ENCODE measurements around the gene WAPL. TPM values are rescaled to one million over a fixed set of nuclear protein-coding genes. Genes with fewer than 3 reads are reported as not detected.

WAPL gene
- total RNA-seq, 2 donors from 2014 or later = 19.5 to 20.2 TPM

- Histone ChIP-seq H3K4me3 (no peak overlapping the region), H3K27me3 (no peaks in the 10 kb centered on the region), H3K4me1 (no peaks in the 10 kb centered on the region), H3K9me3 (no peaks in the 10 kb centered on the region), H3K27ac (no peak overlapping the region), H3K36me3 (peaks cover 30% of the 10 kb centered on the region)
- no peak for DNase-seq (ENCODE audit: low spot score)
- TF ChIP-seq CTCF (IDR thresholded peaks at IDR 0.05) = no peak
Observed at GRCh38 chr10:86434656-86435055, 86.9 kb downstream of the WAPL start.

- TF ChIP-seq CTCF (IDR thresholded peaks at IDR 0.05) = no peak
- Histone ChIP-seq H3K27me3 (no peaks in the 10 kb centered on the region), H3K36me3 (no peaks in the 10 kb centered on the region), H3K9me3 (no peaks in the 10 kb centered on the region), H3K4me3 (no peak overlapping the region), H3K27ac (no peak overlapping the region), H3K4me1 (no peaks in the 10 kb centered on the region)
- DNase-seq (ENCODE audit: low spot score) = no peak
Observed at GRCh38 chr10:86423739-86424138, 97.9 kb downstream of the WAPL start.

GRCh38 chr10:86419101-86419500 lies 102.5 kb downstream of the WAPL start:
- Histone ChIP-seq H3K9me3 (no peaks in the 10 kb centered on the region), H3K4me1 (no peaks in the 10 kb centered on the region), H3K4me3 (no peak overlapping the region)

GRCh38 chr10:86415583-86415982 lies 106.0 kb downstream of the WAPL start:
- Histone ChIP-seq H3K27ac (no peak overlapping the region), H3K27me3 (no peaks in the 10 kb centered on the region), H3K4me3 (no peak overlapping the region), H3K9me3 (peaks cover 0 to 3% of the 10 kb centered on the region in 2 donors), H3K36me3 (no peaks in the 10 kb centered on the region), H3K4me1 (peaks cover 0 to 13% of the 10 kb centered on the region in 2 donors)
- no peak for TF ChIP-seq CTCF (IDR thresholded peaks at IDR 0.05)
- no peak for DNase-seq (ENCODE audit: low spot score)

More at GRCh38 chr10:86419101-86419500, 102.5 kb downstream of the WAPL start:
- no peaks in the 10 kb centered on the region for H3K36me3 ChIP-seq
- no peak overlapping the region for H3K27ac ChIP-seq
- TF ChIP-seq CTCF (IDR thresholded peaks at IDR 0.05) = no peak
- no peak for DNase-seq (ENCODE audit: low spot score)
- no peaks in the 10 kb centered on the region for H3K27me3 ChIP-seq

GRCh38 chr10:86415116-86415515 lies 106.5 kb downstream of the WAPL start:
- Histone ChIP-seq H3K36me3 (no peaks in the 10 kb centered on the region), H3K4me3 (no peak overlapping the region), H3K27me3 (no peaks in the 10 kb centered on the region), H3K4me1 (peaks cover 0 to 13% of the 10 kb centered on the region in 2 donors), H3K27ac (no peak overlapping the region), H3K9me3 (peaks cover 0 to 3% of the 10 kb centered on the region in 2 donors)
- TF ChIP-seq CTCF (IDR thresholded peaks at IDR 0.05) = no peak
- DNase-seq (ENCODE audit: low spot score) = no peak

- no peak overlapping the region for H3K27ac ChIP-seq
- DNase-seq (ENCODE audit: low spot score) = no peak
- no peak overlapping the region for H3K4me3 ChIP-seq
- no peak for TF ChIP-seq CTCF (IDR thresholded peaks at IDR 0.05)
- peaks cover 0 to 3% of the 10 kb centered on the region in 2 donors for H3K9me3 ChIP-seq
- no peaks in the 10 kb centered on the region for H3K36me3 ChIP-seq
- peaks cover 0 to 13% of the 10 kb centered on the region in 2 donors for H3K4me1 ChIP-seq
- no peaks in the 10 kb centered on the region for H3K27me3 ChIP-seq
Observed at GRCh38 chr10:86413046-86413728, 108.4 kb downstream of the WAPL start.

Data from right atrium auricular region (tissue), 2 donors.